Measurements from ENCODE around the gene PSMD5.

GRCh38 chr9:120886490-120886967 lies 43.8 kb upstream of the PSMD5 start:
- TF ChIP-seq REST (IDR thresholded peaks at IDR 0.05; ENCODE audit: insufficient read depth in 1 of 2, low read depth in 2 of 2, low read length in 2 of 2) (no peak), TAF1 (IDR thresholded peaks at IDR 0.05; ENCODE audit: borderline replicate concordance, insufficient read depth, low read length) (no peak), POLR2AphosphoS5 (IDR thresholded peaks at IDR 0.05; ENCODE audit: low read depth, low read length) (no peak)

Measured in PFSK-1 (cell line).